PC-3 (cell line): ENCODE results near the gene IL1B. TPM values are rescaled to one million over a fixed set of nuclear protein-coding genes. Genes with fewer than 3 reads are reported as not detected.

ENCODE experiments used
- ATAC-seq: fragments of 200-7000 bp; cut with Tn5 transposase; 2 replicates; pipeline ENCODE4 v1.9.1; 2020; ENCODE audit warnings: mild to moderate bottlenecking, moderate library complexity
- BruUV-seq: library from RNA; stranded (reverse); fragments of 400-500 nt; replicated peaks from 2 replicates; lab custom pipeline; 2021; lab: Mats Ljungman, UMichigan
- CTCF ChIA-PET: fragments of 300-600 bp; sonication (Branson Sonifier 250); formaldehyde crosslinking; loops from one replicate; lab custom pipeline; 2022; ENCODE audit warnings: antibody characterized with exemption; lab: Charles Lee
- POLR2A ChIA-PET: fragments of 300-600 bp; sonication (Branson Sonifier 250); formaldehyde crosslinking; loops from one replicate; lab custom pipeline; 2022; ENCODE audit warnings: antibody characterized with exemption; ENCODE audit not compliant: unreplicated experiment; lab: Charles Lee
- DNase-seq: peaks from one replicate; pipeline ENCODE4 v3.0.0-alpha.2; 2015
- H2AFZ ChIP-seq: fragments of 300-600 bp; sonication (generic); 2 replicates; pipeline ENCODE4 v1.6.0; 2016; ENCODE audit warnings: antibody characterized with exemption, low read length
- H3F3A ChIP-seq: fragments of 300-600 bp; sonication (generic); one replicate; pipeline ENCODE4 v1.6.0; 2017; ENCODE audit warnings: antibody characterized with exemption, low read length, control low read depth, mild to moderate bottlenecking; ENCODE audit not compliant: unreplicated experiment
- H3K27ac ChIP-seq: fragments of 300-600 bp; sonication (generic); 2 replicates; pipeline ENCODE4 v1.5.1; 2016; ENCODE audit warnings: mild to moderate bottlenecking, low read length
- H3K27me3 ChIP-seq: fragments of 300-600 bp; sonication (generic); 2 replicates; pipeline ENCODE4 v1.6.1; 2016; ENCODE audit warnings: low read length, mixed read lengths
- H3K36me3 ChIP-seq: fragments of 300-600 bp; sonication (generic); 2 replicates; pipeline ENCODE4 v1.6.1; 2016; ENCODE audit warnings: low read depth, mixed run types, low read length, mixed read lengths
- H3K4me1 ChIP-seq: fragments of 300-600 bp; sonication (generic); 2 replicates; pipeline ENCODE4 v1.5.1; 2016; ENCODE audit warnings: low read length; ENCODE audit not compliant: insufficient read depth
- H3K4me2 ChIP-seq: fragments of 300-600 bp; sonication (generic); 2 replicates; pipeline ENCODE4 v1.6.0; 2016; ENCODE audit warnings: low read length
- H3K4me3 ChIP-seq: fragments of 300-600 bp; sonication (generic); 2 replicates; pipeline ENCODE4 v1.5.1; 2016; ENCODE audit warnings: mild to moderate bottlenecking, low read length, mixed read lengths
- H3K79me2 ChIP-seq: fragments of 300-600 bp; sonication (generic); 2 replicates; pipeline ENCODE4 v1.6.1; 2017; ENCODE audit warnings: low read length, mixed read lengths
- H3K9ac ChIP-seq: fragments of 300-600 bp; sonication (generic); 2 replicates; pipeline ENCODE4 v1.6.0; 2016; ENCODE audit warnings: mild to moderate bottlenecking, low read length
- H3K9me2 ChIP-seq: fragments of 300-600 bp; sonication (generic); replicated peaks from 2 replicates; pipeline ENCODE4 v1.6.1; 2016; ENCODE audit warnings: mixed run types, low read length, mixed read lengths
- H3K9me3 ChIP-seq: fragments of 300-600 bp; sonication (generic); 2 replicates; pipeline ENCODE4 v1.6.1; 2016; ENCODE audit warnings: low read length, mixed read lengths
- H4K20me1 ChIP-seq: fragments of 300-600 bp; sonication (generic); 2 replicates; pipeline ENCODE4 v1.6.1; 2016; ENCODE audit warnings: low read length, mixed read lengths
- CTCF ChIP-seq: fragments of 300-600 bp; sonication (generic); conservative IDR thresholded peaks from 2 replicates; pipeline ENCODE4 v1.5.1; 2017; ENCODE audit warnings: antibody characterized with exemption, low read depth, mild to moderate bottlenecking, low read length
- EZH2 ChIP-seq: fragments of 300-600 bp; sonication (generic); IDR thresholded peaks from one replicate; pipeline ENCODE4 v1.6.1; 2017; ENCODE audit warnings: antibody characterized with exemption, mild to moderate bottlenecking, low read length; ENCODE audit not compliant: unreplicated experiment
- EZH2phosphoT487 ChIP-seq: fragments of 300-600 bp; sonication (generic); IDR thresholded peaks from 2 replicates; pipeline ENCODE4 v1.6.1; 2018; ENCODE audit warnings: mild to moderate bottlenecking, antibody characterized with exemption, low read length, borderline replicate concordance
- intact Hi-C: fragments of 100-400 bp; cut with micrococcal nuclease; formaldehyde crosslinking; loops from 2 replicates; pipeline ENCODE4 v1.9.0; 2023
- total RNA-seq: library from RNA; depleted of rRNA; stranded (reverse); fragments of >200 nt; gene quantifications from 2 replicates; pipeline ENCODE4 v1.2.3, GENCODE V29; 2014

IL1B gene
- total RNA-seq, 1 experiment from 2014 or later, result 67.5 TPM

- Histone ChIP-seq H3K36me3 (peaks cover 9% of the 10 kb centered on the region), H2AFZ (no peak overlapping the region), H3K4me3 (peak overlapping the region; percentile 62), H3K27me3 (no peaks in the 10 kb centered on the region), H3K27ac (peak overlapping the region; percentile 96), H3K9me3 (no peaks in the 10 kb centered on the region), H3K4me2 (peak overlapping the region; percentile 85), H4K20me1 (no peaks in the 10 kb centered on the region), H3K4me1 (peaks cover 51% of the 10 kb centered on the region), H3K9me2 (no peaks in the 10 kb centered on the region), H3F3A (peaks cover 7% of the 10 kb centered on the region), H3K79me2 (peaks cover 18% of the 10 kb centered on the region), H3K9ac (peak overlapping the region; percentile 88)
- ChIA-PET CTCF (interaction anchor here (0.6 to 1.3 kb wide), 2 partner anchors 38 to 86 kb away, joined by 3 to 4 read pairs; no protein-coding TSS in a partner anchor), POLR2A (no interaction called here)
- DNase-seq (no peak), ATAC-seq (no peak)
- intact Hi-C loops, result loop anchor here (2.0 kb wide), 2 partner anchors 31 to 45 kb away; no protein-coding TSS in a partner anchor
- TF ChIP-seq EZH2 (no peak), CTCF (no peak), EZH2phosphoT487 (no peak)
- no TSS peak for BruUV-seq
These were observed 930 bp downstream of the IL1B start for GRCh38 chr2:112835536-112836162.

DNA sequence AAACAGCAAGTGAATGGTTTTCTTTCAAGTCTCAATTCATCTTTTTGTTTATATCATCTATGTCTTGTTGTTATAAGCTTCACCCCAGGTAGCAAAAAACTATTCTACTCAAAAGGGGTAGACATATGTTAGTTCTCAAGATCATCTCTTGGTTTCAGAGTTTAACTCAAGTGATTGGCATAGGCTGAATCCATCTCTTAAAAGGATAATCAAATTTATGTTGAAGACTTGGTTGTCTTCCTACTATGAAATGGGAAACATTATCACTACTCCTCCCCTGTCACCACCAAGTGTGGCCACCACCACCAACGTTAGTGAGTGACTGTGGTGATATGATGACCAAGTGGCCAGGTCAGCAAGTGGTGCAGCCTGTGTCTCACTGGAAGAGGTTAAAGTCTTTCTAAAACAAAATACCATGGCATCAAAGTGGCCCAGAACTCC is 1.5 kb downstream of the IL1B start:
- H3K9me3 ChIP-seq, result no peaks in the 10 kb centered on the region
- no peaks in the 10 kb centered on the region for H4K20me1 ChIP-seq
- BruUV-seq, result no TSS peak
- H3K36me3 ChIP-seq, result peaks cover 9% of the 10 kb centered on the region
- no peak for DNase-seq
- peaks cover 7% of the 10 kb centered on the region for H3F3A ChIP-seq
- no peaks in the 10 kb centered on the region for H3K27me3 ChIP-seq
- POLR2A ChIA-PET, result no interaction called here
- no peak for ATAC-seq
- no peaks in the 10 kb centered on the region for H3K9me2 ChIP-seq
- H3K79me2 ChIP-seq, result peaks cover 18% of the 10 kb centered on the region
- intact Hi-C loops, result no loop called here
- no peak overlapping the region for H2AFZ ChIP-seq
- H3K4me2 ChIP-seq, result peak overlapping the region; percentile 85
- H3K27ac ChIP-seq, result peak overlapping the region; percentile 96
- H3K9ac ChIP-seq, result peak overlapping the region; percentile 88
- H3K4me1 ChIP-seq, result peaks cover 45% of the 10 kb centered on the region
- H3K4me3 ChIP-seq, result peak overlapping the region; percentile 62
- CTCF ChIA-PET, result interaction anchor here (0.6 to 1.3 kb wide), 2 partner anchors 39 to 86 kb away, joined by 3 to 4 read pairs; no protein-coding TSS in a partner anchor
- TF ChIP-seq EZH2phosphoT487 (no peak), EZH2 (no peak), CTCF (no peak)
